Keratinocyte (primary cell): Measurements from ENCODE around the gene WWC2.

Source experiments
- EZH2 ChIP-seq: IDR thresholded peaks from one replicate; pipeline ENCODE4 v1.6.1; 2012; ENCODE audit warnings: inconsistent platforms, mild to moderate bottlenecking, low read length, moderate library complexity
- TF ChIP-seq, protein P1 (sequence below), 3 experiments: IDR thresholded peaks in 1 of 3; conservative IDR thresholded peaks in 1 of 3; optimal IDR thresholded peaks in 1 of 3; 2 replicates in 2 of 3; 3 replicates in 1 of 3; pipeline versions ENCODE3 to v1.5.1; 2011; ENCODE audit warnings: low read length in 3 of 3, mild to moderate bottlenecking in 3 of 3, moderate library complexity in 2 of 3, control low read depth in 1 of 3, inconsistent platforms in 1 of 3; ENCODE audit not compliant: insufficient read depth in 2 of 3; ENCODE audit errors: extremely low read depth in 1 of 3

- TF ChIP-seq EZH2, result no peak
- TF ChIP-seq, protein P1, sequence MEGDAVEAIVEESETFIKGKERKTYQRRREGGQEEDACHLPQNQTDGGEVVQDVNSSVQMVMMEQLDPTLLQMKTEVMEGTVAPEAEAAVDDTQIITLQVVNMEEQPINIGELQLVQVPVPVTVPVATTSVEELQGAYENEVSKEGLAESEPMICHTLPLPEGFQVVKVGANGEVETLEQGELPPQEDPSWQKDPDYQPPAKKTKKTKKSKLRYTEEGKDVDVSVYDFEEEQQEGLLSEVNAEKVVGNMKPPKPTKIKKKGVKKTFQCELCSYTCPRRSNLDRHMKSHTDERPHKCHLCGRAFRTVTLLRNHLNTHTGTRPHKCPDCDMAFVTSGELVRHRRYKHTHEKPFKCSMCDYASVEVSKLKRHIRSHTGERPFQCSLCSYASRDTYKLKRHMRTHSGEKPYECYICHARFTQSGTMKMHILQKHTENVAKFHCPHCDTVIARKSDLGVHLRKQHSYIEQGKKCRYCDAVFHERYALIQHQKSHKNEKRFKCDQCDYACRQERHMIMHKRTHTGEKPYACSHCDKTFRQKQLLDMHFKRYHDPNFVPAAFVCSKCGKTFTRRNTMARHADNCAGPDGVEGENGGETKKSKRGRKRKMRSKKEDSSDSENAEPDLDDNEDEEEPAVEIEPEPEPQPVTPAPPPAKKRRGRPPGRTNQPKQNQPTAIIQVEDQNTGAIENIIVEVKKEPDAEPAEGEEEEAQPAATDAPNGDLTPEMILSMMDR (optimal IDR thresholded peaks at IDR 0.05 in 1 of 3, IDR thresholded peaks at IDR 0.05 in 1 of 3, conservative IDR thresholded peaks at IDR 0.05 in 1 of 3; ENCODE audit: extremely low read depth in 1 of 3, insufficient read depth in 2 of 3, low read length in 3 of 3), result no peak
These were observed 81.0 kb downstream of the WWC2 start for GRCh38 chr4:183180096-183180495.
